ENCODE data around the gene HES4.

The HES4 gene

GRCh38 chr1:975896-976683 lies 23.8 kb downstream of the HES4 start:
- H3K27me3 ChIP-seq (ENCODE audit: control insufficient read depth, insufficient read depth, low read length): peaks cover 13% of the 10 kb centered on the region
- no peak overlapping the region for H3K9ac ChIP-seq (ENCODE audit: low read length)
- no peaks in the 10 kb centered on the region for H3K36me3 ChIP-seq (ENCODE audit: control insufficient read depth, insufficient read depth, low read length)
- peak overlapping the region; percentile 73 for H3K27ac ChIP-seq (ENCODE audit: low read depth, low read length)
- H3K4me1 ChIP-seq (ENCODE audit: control insufficient read depth, insufficient read depth, low read length): peaks cover 2% of the 10 kb centered on the region
- peak overlapping the region; percentile 47 for H3K4me3 ChIP-seq (ENCODE audit: low read length)

DNA sequence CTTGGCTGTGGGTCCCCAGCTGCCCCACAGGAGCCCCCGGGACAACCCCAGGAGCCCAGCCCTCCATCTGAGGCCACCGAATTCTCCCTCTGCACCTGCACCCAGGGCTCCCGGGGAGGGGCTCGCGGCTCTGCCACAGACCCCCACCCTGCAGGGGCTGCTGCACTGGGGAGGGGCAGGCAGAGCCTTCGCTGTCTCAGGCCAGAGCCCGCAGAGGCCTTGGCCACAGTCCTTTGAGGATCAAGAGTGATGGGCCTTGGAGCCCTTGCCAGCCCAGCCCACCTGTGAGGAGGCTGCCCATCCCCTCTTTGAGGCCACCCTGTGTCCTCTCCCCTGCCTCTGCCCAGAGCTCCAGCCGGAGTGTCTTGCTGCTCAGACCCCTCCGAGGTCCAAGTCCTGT lies 24.5 kb downstream of the HES4 start:
- Histone ChIP-seq H3K27ac (ENCODE audit: low read depth, low read length) (no peak overlapping the region), H3K36me3 (ENCODE audit: control insufficient read depth, insufficient read depth, low read length) (no peaks in the 10 kb centered on the region), H3K4me1 (ENCODE audit: control insufficient read depth, insufficient read depth, low read length) (peaks cover 2% of the 10 kb centered on the region), H3K9ac (ENCODE audit: low read length) (no peak overlapping the region), H3K4me3 (ENCODE audit: low read length) (no peak overlapping the region), H3K27me3 (ENCODE audit: control insufficient read depth, insufficient read depth, low read length) (peaks cover 18% of the 10 kb centered on the region)

DNA sequence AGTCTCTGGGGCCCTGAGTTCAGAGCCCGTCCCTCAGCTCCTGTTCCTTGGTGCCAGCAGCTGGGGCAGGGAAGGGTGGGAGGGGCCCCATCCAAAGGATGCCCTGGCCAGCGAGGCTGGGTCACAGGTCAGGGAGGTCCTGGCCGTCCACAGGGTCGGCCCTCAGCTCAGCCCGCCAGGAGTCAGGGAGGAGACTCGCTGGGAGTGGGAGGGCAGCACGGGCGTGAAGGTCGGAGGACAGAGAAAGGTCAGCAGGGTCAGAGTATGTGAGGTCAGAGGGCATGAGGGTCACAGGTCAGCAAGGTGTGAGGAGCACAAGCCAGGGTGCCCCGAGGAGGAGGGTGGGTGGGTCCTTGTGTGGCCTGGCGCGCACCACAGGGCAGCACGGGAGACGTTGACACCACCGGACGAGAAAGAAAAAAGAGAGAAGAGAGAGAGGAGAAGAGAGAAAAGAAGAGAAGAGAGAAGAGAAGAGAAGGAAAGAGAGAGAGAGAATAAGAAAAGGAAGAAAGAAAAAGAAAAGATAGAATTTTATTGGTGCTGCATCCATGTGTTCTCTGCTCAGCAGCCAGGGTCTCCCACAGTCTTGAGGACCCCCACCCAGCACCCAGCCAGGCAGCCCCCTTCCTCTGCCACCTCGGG lies 25.1 kb downstream of the HES4 start:
- no peak overlapping the region for H3K9ac ChIP-seq (ENCODE audit: low read length)
- H3K4me3 ChIP-seq (ENCODE audit: low read length): no peak overlapping the region
- H3K27ac ChIP-seq (ENCODE audit: low read depth, low read length): no peak overlapping the region
- H3K36me3 ChIP-seq (ENCODE audit: control insufficient read depth, insufficient read depth, low read length): no peaks in the 10 kb centered on the region
- peaks cover 21% of the 10 kb centered on the region for H3K27me3 ChIP-seq (ENCODE audit: control insufficient read depth, insufficient read depth, low read length)
- H3K4me1 ChIP-seq (ENCODE audit: control insufficient read depth, insufficient read depth, low read length): peaks cover 2% of the 10 kb centered on the region

DNA sequence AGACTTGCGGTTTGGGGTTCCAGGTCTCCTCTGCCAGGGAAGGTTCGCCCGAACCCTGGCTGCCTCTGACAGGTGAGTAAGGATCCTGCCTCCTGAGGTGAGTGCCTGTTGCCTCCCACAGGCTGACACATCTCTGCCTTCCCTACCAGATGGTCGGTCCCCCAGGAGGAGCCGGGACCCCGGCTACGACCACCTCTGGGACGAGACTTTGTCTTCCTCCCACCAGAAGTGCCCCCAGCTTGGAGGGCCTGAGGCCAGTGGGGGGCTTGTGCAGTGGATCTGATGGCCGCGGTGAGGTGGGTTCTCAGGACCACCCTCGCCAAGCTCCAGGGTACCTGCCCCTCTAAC lies 25.6 kb downstream of the HES4 start:
- Histone ChIP-seq H3K36me3 (ENCODE audit: control insufficient read depth, insufficient read depth, low read length) (no peaks in the 10 kb centered on the region), H3K9ac (ENCODE audit: low read length) (no peak overlapping the region), H3K4me1 (ENCODE audit: control insufficient read depth, insufficient read depth, low read length) (peaks cover 2% of the 10 kb centered on the region), H3K27ac (ENCODE audit: low read depth, low read length) (no peak overlapping the region), H3K27me3 (ENCODE audit: control insufficient read depth, insufficient read depth, low read length) (peaks cover 24% of the 10 kb centered on the region), H3K4me3 (ENCODE audit: low read length) (no peak overlapping the region)

- Histone ChIP-seq H3K9ac (ENCODE audit: low read length) (no peak overlapping the region), H3K27me3 (ENCODE audit: control insufficient read depth, insufficient read depth, low read length) (peaks cover 24% of the 10 kb centered on the region)
These were observed 26.2 kb downstream of the HES4 start for GRCh38 chr1:973459-974292.

GRCh38 chr1:972726-973458 lies 27.0 kb downstream of the HES4 start:
- H3K27ac ChIP-seq (ENCODE audit: low read depth, low read length): no peak overlapping the region
- H3K9ac ChIP-seq (ENCODE audit: low read length): no peak overlapping the region
- peaks cover 29% of the 10 kb centered on the region for H3K27me3 ChIP-seq (ENCODE audit: control insufficient read depth, insufficient read depth, low read length)
- H3K36me3 ChIP-seq (ENCODE audit: control insufficient read depth, insufficient read depth, low read length): no peaks in the 10 kb centered on the region
- H3K4me1 ChIP-seq (ENCODE audit: control insufficient read depth, insufficient read depth, low read length): peaks cover 2% of the 10 kb centered on the region
- no peak overlapping the region for H3K4me3 ChIP-seq (ENCODE audit: low read length)

More at GRCh38 chr1:973459-974292, 26.2 kb downstream of the HES4 start:
- no peaks in the 10 kb centered on the region for H3K36me3 ChIP-seq (ENCODE audit: control insufficient read depth, insufficient read depth, low read length)
- H3K4me1 ChIP-seq (ENCODE audit: control insufficient read depth, insufficient read depth, low read length): peaks cover 2% of the 10 kb centered on the region
- no peak overlapping the region for H3K4me3 ChIP-seq (ENCODE audit: low read length)
- H3K27ac ChIP-seq (ENCODE audit: low read depth, low read length): no peak overlapping the region

- H3K27me3 ChIP-seq (ENCODE audit: control insufficient read depth, insufficient read depth, low read length): peaks cover 32% of the 10 kb centered on the region
- H3K4me3 ChIP-seq (ENCODE audit: low read length): no peak overlapping the region
- H3K4me1 ChIP-seq (ENCODE audit: control insufficient read depth, insufficient read depth, low read length): peaks cover 2% of the 10 kb centered on the region
- H3K9ac ChIP-seq (ENCODE audit: low read length): no peak overlapping the region
- no peak overlapping the region for H3K27ac ChIP-seq (ENCODE audit: low read depth, low read length)
- no peaks in the 10 kb centered on the region for H3K36me3 ChIP-seq (ENCODE audit: control insufficient read depth, insufficient read depth, low read length)
These were observed 28.0 kb downstream of the HES4 start for GRCh38 chr1:971751-972506.

DNA sequence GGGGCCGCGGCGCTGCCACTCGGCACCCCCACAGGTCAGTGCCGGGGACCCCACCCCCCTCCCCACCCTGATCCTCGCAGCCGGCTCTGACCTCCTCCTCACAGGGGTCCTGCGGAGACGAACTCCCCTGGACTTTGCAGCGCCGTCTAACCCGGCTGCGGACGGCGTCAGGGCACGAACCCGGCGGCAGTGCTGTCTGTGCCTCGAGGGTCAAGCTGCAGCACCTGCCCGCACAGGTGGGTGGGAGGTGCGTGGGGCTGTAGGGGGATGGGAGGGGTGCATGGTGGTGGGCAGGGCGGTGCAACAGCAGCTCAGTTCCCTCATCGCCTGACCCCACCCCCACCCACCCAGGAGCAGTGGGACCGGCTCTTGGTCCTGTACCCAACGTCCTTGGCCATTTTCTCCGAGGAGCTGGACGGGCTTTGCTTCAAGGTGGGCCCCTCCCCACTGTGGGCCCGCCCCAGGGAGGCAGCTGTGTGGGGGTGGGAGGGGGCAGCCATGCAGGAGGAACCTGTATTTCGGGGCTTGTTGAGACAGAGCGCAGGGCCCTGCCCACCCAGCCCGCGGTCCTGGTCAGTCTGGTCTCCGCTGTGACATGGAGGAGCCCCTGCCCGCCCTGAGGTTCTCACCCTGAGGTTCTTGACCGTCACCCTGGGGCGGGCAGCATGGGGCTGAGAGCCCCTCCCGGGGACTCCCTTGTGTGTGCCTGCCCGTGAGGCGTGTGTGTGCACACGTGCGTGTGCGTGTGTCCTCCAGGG lies 28.7 kb downstream of the HES4 start:
- Histone ChIP-seq H3K9ac (ENCODE audit: low read length) (no peak overlapping the region), H3K27ac (ENCODE audit: low read depth, low read length) (no peak overlapping the region), H3K36me3 (ENCODE audit: control insufficient read depth, insufficient read depth, low read length) (no peaks in the 10 kb centered on the region), H3K4me3 (ENCODE audit: low read length) (no peak overlapping the region), H3K4me1 (ENCODE audit: control insufficient read depth, insufficient read depth, low read length) (peaks cover 2% of the 10 kb centered on the region), H3K27me3 (ENCODE audit: control insufficient read depth, insufficient read depth, low read length) (peaks cover 30% of the 10 kb centered on the region)

- Histone ChIP-seq H3K27me3 (ENCODE audit: control insufficient read depth, insufficient read depth, low read length) (peaks cover 29% of the 10 kb centered on the region), H3K27ac (ENCODE audit: low read depth, low read length) (no peak overlapping the region), H3K36me3 (ENCODE audit: control insufficient read depth, insufficient read depth, low read length) (no peaks in the 10 kb centered on the region), H3K4me1 (ENCODE audit: control insufficient read depth, insufficient read depth, low read length) (no peaks in the 10 kb centered on the region), H3K4me3 (ENCODE audit: low read length) (no peak overlapping the region), H3K9ac (ENCODE audit: low read length) (no peak overlapping the region)
These were observed 29.5 kb downstream of the HES4 start for GRCh38 chr1:970242-970972.

GRCh38 chr1:969260-969855 lies 30.5 kb downstream of the HES4 start:
- Histone ChIP-seq H3K9ac (ENCODE audit: low read length) (no peak overlapping the region), H3K4me3 (ENCODE audit: low read length) (no peak overlapping the region), H3K27ac (ENCODE audit: low read depth, low read length) (no peak overlapping the region), H3K36me3 (ENCODE audit: control insufficient read depth, insufficient read depth, low read length) (no peaks in the 10 kb centered on the region), H3K4me1 (ENCODE audit: control insufficient read depth, insufficient read depth, low read length) (no peaks in the 10 kb centered on the region), H3K27me3 (ENCODE audit: control insufficient read depth, insufficient read depth, low read length) (peaks cover 29% of the 10 kb centered on the region)

All from rectal smooth muscle tissue (tissue), 1 donor.